DND-41 (cell line): ENCODE measurements around the gene SLC37A2.

Experiments used
- ATAC-seq: fragments of 200-7000 bp; cut with Tn5 transposase; 3 replicates; pipeline ENCODE4 v1.9.1; 2021; ENCODE audit warnings: low read depth; ENCODE audit not compliant: insufficient read depth
- DNase-seq: peaks from one replicate; pipeline ENCODE4 v3.0.0-alpha.2; 2020
- H2AFZ ChIP-seq: 2 replicates; pipeline ENCODE4 v1.6.0; 2012; ENCODE audit warnings: low read depth, low read length
- H3K27ac ChIP-seq: 2 replicates; pipeline ENCODE4 v1.5.1; 2012; ENCODE audit warnings: low read length, inconsistent platforms
- H3K27me3 ChIP-seq: fragments of 200-600 bp; sonication (generic); 2 replicates; pipeline ENCODE4 v1.6.0; 2012; ENCODE audit warnings: low read length, mild to moderate bottlenecking, inconsistent platforms; ENCODE audit not compliant: insufficient read depth, poor library complexity
- H3K36me3 ChIP-seq: 2 replicates; pipeline ENCODE4 v1.5.1; 2012; ENCODE audit warnings: low read length, inconsistent platforms; ENCODE audit not compliant: insufficient read depth
- H3K4me1 ChIP-seq: 2 replicates; pipeline ENCODE4 v1.5.1; 2012; ENCODE audit warnings: mild to moderate bottlenecking, low read length; ENCODE audit not compliant: insufficient read depth
- H3K4me2 ChIP-seq: 2 replicates; pipeline ENCODE4 v1.6.0; 2012; ENCODE audit warnings: mild to moderate bottlenecking, moderate library complexity, low read length, inconsistent platforms; ENCODE audit not compliant: insufficient read depth
- H3K4me3 ChIP-seq, 2 experiments: fragments of 200-600 bp in 1 of 2; shearing (Covaris generic) in 1 of 2; 2 replicates each; pipeline ENCODE4 v1.5.1; 2012 to 2016; ENCODE audit warnings: inconsistent platforms in 2 of 2, low read length in 2 of 2, mild to moderate bottlenecking in 2 of 2, low read depth in 1 of 2, moderate library complexity in 1 of 2
- H3K79me2 ChIP-seq: 2 replicates; pipeline ENCODE4 v1.6.0; 2012; ENCODE audit warnings: low read length, inconsistent platforms; ENCODE audit not compliant: insufficient read depth
- H3K9ac ChIP-seq: 2 replicates; pipeline ENCODE4 v1.6.0; 2012; ENCODE audit warnings: low read depth, mild to moderate bottlenecking, inconsistent platforms, low read length, moderate library complexity
- H3K9me3 ChIP-seq: 2 replicates; pipeline ENCODE4 v1.5.1; 2012; ENCODE audit warnings: low read length, moderate library complexity, mild to moderate bottlenecking, inconsistent platforms; ENCODE audit not compliant: insufficient read depth, severe bottlenecking
- H4K20me1 ChIP-seq: 2 replicates; pipeline ENCODE4 v1.6.0; 2012; ENCODE audit warnings: low read length; ENCODE audit not compliant: insufficient read depth
- EZH2 ChIP-seq: IDR thresholded peaks from 3 replicates; pipeline ENCODE4 v1.6.1; 2012; ENCODE audit warnings: borderline replicate concordance, low read depth, mild to moderate bottlenecking, moderate library complexity, low read length, inconsistent platforms; ENCODE audit not compliant: severe bottlenecking
- TF ChIP-seq, protein P1 (sequence below): IDR thresholded peaks from 2 replicates; pipeline ENCODE4 v1.5.1; 2012; ENCODE audit warnings: borderline replicate concordance, low read length, moderate library complexity, mild to moderate bottlenecking; ENCODE audit not compliant: poor library complexity, severe bottlenecking; ENCODE audit errors: extremely low read depth

SLC37A2 gene

DNA sequence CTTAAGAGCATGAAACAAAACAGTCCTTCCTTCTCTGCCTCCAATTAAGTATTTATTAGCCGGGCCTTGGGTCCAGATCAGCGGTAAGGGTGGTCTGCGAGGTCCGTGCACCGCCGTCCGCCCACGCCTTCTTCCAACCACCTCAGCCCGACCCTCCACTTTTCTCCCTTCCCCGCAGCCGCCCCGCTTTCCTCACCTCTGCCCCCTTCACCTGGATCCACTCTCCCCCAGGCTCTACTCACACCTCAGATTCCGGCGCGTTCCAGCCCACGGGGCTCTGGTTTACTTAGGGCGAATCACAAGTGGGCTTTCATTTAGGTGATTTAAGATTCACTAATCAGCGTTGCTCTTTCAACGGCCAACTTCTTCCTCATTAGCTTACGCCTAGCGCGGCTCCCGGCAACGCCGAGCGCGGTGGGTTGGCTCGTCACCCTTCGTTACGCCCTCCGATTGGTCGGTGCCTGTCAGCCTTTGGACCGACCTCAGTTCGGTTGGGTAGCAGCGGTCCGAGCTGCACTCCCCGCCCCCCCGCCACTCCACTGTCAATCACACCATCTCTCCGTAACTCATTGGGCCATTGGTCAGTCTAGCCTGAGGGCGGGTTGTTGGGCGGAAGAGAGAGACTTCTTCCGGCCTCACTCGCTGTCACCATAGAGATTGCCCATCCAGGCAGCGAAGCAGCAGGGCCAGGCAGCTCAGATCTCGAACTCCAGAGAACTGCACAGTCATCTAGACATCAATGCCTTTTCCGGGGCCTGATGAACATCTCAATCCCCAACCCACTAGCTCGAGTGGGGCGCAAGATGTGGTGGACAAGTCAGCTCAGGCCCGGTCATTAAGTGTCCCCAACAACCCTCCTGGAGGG is 48.5 kb downstream of the SLC37A2 start, which contains the start of gene TMEM218:
TMEM218 (minus strand) TSS at position 284 of the 865 bp plus-strand sequence. CDS start 9,385 bp downstream, outside the sequence.
- H3K27ac ChIP-seq = no peak within 1 kb of the TSS
- peak; percentile 11 for TF ChIP-seq EZH2
- TF ChIP-seq, protein P1, sequence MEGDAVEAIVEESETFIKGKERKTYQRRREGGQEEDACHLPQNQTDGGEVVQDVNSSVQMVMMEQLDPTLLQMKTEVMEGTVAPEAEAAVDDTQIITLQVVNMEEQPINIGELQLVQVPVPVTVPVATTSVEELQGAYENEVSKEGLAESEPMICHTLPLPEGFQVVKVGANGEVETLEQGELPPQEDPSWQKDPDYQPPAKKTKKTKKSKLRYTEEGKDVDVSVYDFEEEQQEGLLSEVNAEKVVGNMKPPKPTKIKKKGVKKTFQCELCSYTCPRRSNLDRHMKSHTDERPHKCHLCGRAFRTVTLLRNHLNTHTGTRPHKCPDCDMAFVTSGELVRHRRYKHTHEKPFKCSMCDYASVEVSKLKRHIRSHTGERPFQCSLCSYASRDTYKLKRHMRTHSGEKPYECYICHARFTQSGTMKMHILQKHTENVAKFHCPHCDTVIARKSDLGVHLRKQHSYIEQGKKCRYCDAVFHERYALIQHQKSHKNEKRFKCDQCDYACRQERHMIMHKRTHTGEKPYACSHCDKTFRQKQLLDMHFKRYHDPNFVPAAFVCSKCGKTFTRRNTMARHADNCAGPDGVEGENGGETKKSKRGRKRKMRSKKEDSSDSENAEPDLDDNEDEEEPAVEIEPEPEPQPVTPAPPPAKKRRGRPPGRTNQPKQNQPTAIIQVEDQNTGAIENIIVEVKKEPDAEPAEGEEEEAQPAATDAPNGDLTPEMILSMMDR = no peak
- H3K4me1 ChIP-seq = no peaks in the 10 kb centered on the region; the same call in 1 of the 2 replicates
- H3K4me2 ChIP-seq = peak within 1 kb of the TSS; percentile 52; the same call in 1 of the 2 replicates
- peak within 1 kb of the TSS; percentile 33 for H2AFZ ChIP-seq
- DNase-seq (peak; percentile 90), ATAC-seq (peak; percentile 97)
- H3K9ac ChIP-seq = peak within 1 kb of the TSS; percentile 38
- H3K4me3 ChIP-seq = peak within 1 kb of the TSS in 1 of 2 experiments; percentile 53; a peak in 2 of 4 replicates
- no peaks in the 10 kb centered on the region for H3K79me2 ChIP-seq
- no peaks in the 10 kb centered on the region for H3K9me3 ChIP-seq
- no peaks in the 10 kb centered on the region for H3K36me3 ChIP-seq
- H4K20me1 ChIP-seq = no peaks in the 10 kb centered on the region
- peaks cover 32% of the 10 kb centered on the region for H3K27me3 ChIP-seq

DNA sequence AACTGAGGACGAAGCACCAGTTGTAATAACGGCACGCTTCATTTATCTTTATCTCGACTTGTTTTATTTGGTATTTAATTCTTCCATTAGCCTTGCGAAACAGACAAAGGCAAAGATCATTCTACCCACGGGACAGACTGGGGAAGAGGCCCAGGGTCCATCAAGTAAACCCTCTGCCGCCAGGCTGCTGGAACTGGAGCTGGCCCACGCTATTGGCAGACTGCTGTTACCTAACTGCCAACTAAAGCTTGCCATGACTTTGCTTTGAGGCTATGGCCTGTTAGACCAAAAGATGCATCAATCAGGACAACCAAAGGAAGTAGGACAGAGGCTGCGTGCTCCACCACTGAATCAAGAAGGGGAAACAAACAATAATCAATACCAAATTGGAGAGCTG is 49.1 kb downstream of the SLC37A2 start:
- peak overlapping the region; percentile 25; the same call in 1 of the 2 replicates for H2AFZ ChIP-seq
- H3K79me2 ChIP-seq = no peaks in the 10 kb centered on the region
- H3K4me2 ChIP-seq = no peak overlapping the region
- ATAC-seq (no peak), DNase-seq (no peak)
- H3K27ac ChIP-seq = no peak overlapping the region
- H4K20me1 ChIP-seq = no peaks in the 10 kb centered on the region
- no peaks in the 10 kb centered on the region; the same call in 1 of the 2 replicates for H3K4me1 ChIP-seq
- no peak overlapping the region for H3K9ac ChIP-seq
- no peak overlapping the region for H3K4me3 ChIP-seq
- H3K9me3 ChIP-seq = no peaks in the 10 kb centered on the region
- H3K27me3 ChIP-seq = peaks cover 37% of the 10 kb centered on the region
- H3K36me3 ChIP-seq = no peaks in the 10 kb centered on the region
- TF ChIP-seq EZH2 = no peak
- TF ChIP-seq, protein P1 = no peak

DNA sequence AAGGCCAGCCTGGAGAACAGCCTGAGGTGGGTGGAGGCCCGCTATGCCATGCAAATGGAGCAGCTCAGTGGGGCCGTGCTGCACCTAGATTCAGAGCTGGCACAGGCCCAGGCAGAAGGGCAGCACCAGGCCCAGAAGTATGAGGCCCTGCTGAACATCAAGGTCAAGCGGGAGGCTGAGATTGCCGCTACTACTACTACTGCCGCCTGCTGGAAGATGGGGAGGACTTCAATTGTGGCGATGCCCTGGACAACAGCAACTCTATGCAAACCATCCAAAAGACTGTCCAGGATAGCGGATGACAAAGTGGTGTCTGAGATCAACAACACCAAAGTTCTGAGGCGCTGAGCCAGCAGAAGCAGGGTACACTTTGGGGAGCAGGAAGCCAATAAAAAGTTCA is 51.4 kb downstream of the SLC37A2 start:
- H3K9ac ChIP-seq = no peak overlapping the region
- H3K27ac ChIP-seq = no peak overlapping the region
- no peaks in the 10 kb centered on the region for H3K79me2 ChIP-seq
- H3K27me3 ChIP-seq = peaks cover 35% of the 10 kb centered on the region
- no peak overlapping the region for H3K4me3 ChIP-seq
- TF ChIP-seq, protein P1 = peak; percentile 23
- no peak for TF ChIP-seq EZH2
- no peaks in the 10 kb centered on the region for H3K36me3 ChIP-seq
- H3K9me3 ChIP-seq = no peaks in the 10 kb centered on the region
- H3K4me1 ChIP-seq = no peaks in the 10 kb centered on the region; the same call in 1 of the 2 replicates
- H4K20me1 ChIP-seq = no peaks in the 10 kb centered on the region
- ATAC-seq (no peak), DNase-seq (no peak)
- H3K4me2 ChIP-seq = no peak overlapping the region
- H2AFZ ChIP-seq = no peak overlapping the region
